NCI-H2196 treated with DMSO at 0.1 percent for 48 hours (cell line): ENCODE data around the gene USP30.
"Not testable (repeated sequence)": the region's sequence is repeated elsewhere in the genome, so short reads cannot be mapped to it uniquely, and the experiment has no call there.

Source experiments
- DNase-seq: peaks from one replicate; lab custom pipeline; 2025; ENCODE audit not compliant: unreplicated experiment; lab: John Stamatoyannopoulos, UW

Gene USP30

DNA sequence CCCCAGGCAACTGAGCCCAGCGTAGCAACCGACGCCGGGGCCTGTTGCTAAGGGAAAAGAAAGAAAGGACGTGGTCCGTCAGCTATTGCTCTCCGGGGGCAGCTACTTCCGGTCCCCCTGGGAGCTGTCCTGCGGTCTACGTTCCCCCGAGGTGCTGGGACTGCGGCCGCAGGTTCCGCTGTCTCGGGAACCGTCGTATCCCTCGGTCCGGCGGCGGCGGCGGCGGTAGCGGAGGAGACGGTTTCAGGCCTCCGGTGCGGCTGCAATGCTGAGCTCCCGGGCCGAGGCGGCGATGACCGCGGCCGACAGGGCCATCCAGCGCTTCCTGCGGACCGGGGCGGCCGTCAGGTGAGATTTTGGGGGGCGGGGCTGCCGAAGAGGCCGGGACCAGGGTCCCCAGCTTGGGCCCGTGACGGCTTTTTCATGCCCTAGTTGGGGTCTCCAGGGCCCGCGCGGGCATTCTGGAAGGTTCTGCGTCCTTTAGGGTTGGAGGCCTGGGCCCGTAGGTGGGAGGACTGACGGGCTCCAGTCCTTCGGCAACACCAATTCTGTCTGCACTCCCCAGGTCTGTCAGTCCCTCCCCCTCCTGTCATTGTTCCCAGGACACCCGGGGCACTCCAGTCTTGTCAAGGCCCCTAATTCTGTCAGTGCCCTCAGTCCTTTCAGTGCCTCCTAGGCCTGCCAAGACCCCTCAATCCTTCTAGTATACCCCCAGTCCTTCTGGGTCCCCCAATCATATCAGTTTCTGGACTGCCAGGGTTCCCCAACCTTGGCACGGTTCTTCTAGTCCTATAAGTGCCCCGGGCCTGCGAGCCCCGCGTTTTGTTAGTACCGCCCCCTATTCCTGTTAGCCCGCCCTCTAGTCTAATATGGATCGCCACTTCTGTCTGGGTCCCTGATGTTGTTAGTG is at the start of gene USP30:
Gene USP30 (plus strand): TSS at position 163 of the 910 bp plus-strand sequence. CDS start 103 bp downstream, at position 266.
- DNase-seq, result peak; percentile 70

- no peak for DNase-seq
Measured at GRCh38 chr12:109004017-109004416, 48.4 kb upstream of the USP30 start.

DNA sequence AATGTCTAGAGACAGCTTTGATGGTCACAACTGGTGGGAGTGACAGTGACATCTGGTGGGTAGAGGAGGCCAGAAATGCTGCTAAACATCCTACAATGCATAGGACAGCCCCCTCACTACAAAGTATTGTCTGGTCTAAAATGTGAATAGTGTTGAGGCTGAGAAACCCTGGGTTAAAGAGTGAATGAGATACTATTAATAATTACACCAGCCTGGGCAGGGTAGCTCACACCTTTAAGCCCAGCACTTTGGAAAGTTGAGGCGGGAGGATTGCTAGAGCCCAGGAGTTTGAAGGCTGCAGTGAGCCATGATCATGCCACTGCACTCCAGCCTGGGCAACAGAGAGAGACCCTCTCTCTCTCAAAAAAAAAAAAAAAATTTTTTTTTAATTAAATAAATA is 42.6 kb upstream of the USP30 start:
- DNase-seq, result no peak

DNA sequence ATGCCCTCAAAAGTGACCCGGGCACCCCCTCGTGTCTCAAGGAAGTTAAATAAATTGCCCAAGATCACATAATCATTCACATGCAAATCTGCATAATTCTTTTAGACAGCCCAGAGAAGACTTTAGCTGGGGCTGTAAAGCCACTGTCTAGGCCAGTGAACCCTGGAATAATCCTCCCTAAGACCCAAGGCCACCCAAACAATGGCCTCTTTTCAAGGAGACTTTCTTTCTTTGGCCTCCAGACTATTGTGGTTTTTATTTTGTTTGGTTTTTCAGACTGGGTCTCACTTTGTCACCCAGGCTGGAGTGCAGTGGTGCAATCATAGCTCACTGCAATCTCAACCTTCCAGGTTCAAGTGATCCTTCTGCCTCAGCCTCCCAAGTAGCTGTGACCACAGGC is 42.1 kb upstream of the USP30 start:
- no peak for DNase-seq

DNA sequence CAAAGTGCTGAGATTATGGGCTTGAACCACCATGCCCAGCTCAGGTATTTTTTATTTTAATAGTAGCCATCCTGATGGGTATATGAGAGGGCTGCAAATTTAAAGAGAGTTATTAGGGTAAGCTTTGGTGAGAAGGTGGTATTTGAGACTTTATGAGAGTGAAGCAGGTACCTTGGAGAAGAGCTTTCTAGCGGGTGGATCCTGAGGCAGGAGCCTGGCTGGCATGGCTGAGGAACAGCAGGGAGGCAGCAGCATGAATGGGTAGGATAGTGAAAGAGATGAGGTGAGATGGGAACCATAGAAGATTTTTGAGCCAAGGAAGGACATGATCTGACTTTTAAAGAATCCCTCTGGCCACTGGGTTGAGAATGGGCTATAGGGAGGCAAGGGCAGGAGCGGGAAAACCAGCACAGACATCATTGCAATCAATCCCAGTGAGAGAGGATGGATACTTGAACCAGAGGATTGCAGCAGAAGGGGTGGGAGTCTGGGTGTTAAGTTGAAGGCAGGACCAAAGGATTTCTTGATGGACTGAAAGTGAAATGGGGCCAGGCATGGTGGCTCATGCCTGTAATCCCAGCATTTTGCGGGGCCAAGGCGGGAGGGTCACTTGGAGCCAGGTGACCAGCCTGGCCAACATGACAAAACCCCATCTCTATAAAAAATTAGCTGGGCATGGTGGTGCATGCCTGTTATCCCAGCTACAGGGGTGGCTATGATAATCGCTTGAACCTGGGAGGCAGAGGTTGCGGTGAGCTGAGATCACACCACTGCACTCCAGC is 37.2 kb upstream of the USP30 start:
- no peak for DNase-seq

GRCh38 chr12:109016016-109016415 is 36.4 kb upstream of the USP30 start:
- no peak for DNase-seq

DNA sequence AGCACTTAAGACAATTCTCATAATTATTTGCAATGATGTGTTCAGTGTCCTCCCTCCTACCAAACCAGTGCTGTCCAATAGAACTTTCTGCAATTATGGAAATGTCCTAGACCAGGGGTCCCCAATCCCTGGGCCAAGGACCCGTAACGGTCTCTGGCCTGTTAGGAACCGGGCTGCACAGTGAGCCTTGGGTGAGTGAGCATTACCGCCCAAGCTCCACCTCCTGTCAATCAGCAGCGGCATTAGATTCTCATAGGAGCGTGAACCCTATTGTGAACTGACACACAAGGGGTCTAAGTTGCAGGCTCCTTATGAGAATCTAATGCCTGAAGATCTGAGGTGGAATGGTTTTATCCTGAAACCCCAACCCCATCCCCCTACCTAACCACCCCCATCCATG is 35.4 kb upstream of the USP30 start:
- DNase-seq, result no peak

DNA sequence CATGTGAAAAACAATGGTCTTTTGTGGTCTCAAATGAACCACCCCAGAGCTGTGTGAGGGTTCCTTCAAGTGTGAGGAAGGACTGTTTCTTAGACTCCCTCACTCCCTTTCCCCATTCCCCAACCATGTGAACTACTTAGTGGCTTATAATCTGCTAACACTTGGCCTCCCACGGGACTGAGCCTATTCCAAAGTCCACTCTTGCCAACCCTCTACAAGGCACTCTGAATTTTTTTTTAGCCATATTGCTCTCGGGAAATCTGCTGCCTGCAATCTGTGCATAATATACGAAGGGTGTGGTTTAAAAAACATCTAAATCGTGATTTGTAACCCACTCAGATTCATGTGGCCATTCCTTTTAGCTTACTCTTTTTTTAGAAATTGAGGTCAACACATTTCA is 34.1 kb upstream of the USP30 start:
- no peak for DNase-seq

DNA sequence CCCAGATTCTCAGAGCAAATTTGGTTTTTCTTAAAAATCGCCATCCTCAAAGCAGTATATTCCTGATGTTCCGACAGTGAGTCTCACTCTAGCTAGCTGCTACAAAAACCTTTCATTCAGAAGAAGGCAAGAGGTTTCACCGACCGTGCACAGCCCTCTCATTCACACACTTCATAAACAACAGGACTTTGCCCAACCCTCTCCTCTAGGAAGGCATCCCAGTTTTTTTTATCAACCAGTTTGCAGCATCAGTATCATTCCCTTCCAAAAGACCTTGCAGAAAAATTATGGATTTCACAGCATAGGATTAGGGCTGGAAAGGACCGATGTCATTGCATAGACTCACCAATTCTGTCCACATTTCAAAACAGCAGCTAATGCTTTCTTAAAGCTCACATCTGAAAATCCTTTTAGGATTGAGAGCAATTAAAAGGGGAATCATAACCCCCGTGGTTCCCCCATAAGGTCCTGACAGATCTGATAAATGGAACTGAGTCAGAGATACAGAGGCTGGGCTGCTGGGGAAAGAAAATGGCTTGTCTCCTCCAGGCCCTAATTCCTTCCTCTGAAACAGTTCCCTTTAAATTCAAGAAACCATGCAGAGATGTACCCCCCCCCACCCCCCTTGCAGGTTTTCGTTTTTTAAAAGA is 32.1 kb upstream of the USP30 start:
- no peak for DNase-seq

DNA sequence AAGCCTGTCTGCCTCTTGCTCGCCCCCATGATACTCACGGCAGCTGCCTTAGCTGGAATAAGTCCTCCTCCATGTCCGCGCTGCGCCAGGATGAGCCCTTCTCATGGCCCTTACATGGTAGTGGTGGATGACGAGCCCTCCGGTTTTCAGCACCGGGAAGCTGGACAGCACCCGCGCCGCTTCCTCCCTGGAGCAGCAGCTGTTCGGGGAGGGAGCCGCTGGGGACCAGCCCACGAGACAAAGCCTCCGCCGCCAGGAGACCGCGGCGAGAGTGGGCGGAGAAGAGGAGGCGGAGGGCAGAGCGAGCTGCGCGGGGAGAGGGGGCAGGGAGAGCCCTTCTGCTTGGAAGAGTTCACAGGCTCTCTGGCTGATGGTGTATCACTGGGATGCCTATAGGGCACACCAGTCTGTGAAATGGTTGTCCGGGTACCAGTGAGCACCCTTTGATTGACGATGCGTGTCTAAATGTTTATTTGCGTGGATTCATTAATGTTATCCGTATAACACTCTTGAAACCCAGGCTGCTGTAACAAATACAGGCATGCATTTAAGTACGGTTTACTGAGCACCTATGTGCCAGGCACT is 31.5 kb upstream of the USP30 start, which contains the start of gene SVOP:
Gene SVOP (minus strand): TSS at position 273 of the 585 bp plus-strand sequence. CDS start 200 bp downstream, at position 73.
- peak; percentile 67 for DNase-seq

- no peak for DNase-seq
Measured at GRCh38 chr12:109027767-109028166, 24.6 kb upstream of the USP30 start.

GRCh38 chr12:109028624-109029023 is 23.8 kb upstream of the USP30 start:
- not testable (repeated sequence) for DNase-seq

GRCh38 chr12:109029411-109029810 is 23.0 kb upstream of the USP30 start:
- DNase-seq, result no peak

DNA sequence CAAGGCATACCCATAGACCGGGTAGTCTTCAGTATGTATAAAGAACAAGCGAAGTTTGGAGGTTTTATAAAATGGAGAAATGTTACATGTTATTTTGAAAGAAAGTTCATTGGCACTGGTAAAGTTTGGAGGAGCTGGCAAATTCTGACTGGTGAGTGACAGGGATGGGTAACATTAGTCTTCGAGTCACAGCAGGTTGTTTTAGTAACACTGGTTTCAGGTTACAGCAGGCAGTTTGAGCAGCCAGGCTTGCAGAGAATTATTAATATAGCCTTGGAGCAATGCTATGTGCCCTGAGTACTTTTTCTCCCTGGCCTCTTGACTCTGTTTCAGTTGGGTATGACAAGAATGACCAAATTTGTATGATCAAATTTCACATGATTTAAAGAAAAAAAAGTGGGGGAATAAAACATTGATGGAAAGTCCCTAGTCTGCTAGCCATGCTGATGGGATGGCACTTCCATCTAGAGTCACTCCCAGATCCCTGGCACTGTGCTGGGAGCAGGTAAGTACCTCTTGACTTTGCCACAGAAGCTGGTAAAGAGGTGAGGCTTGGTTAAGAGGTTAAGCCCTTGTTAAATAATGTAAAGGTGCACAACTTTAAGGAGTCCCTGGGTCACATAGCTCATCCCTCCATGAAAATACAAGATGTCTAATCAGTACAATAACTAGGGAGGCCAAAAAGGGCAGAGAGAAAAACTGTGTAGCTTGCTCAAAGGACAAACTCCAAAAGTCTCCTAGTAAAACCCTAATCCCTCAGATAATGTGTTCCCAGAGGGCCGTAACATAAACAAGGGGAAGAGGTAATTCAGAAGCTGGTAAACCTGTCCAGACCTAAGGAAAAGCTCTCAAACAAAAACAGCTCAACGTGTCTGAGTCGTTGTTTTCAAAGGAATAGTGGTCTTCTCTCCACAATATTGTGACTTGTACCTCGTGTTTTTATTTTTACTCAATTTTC is 18.9 kb upstream of the USP30 start:
- no peak for DNase-seq

GRCh38 chr12:109036975-109037374 is 15.4 kb upstream of the USP30 start:
- DNase-seq, result no peak

DNA sequence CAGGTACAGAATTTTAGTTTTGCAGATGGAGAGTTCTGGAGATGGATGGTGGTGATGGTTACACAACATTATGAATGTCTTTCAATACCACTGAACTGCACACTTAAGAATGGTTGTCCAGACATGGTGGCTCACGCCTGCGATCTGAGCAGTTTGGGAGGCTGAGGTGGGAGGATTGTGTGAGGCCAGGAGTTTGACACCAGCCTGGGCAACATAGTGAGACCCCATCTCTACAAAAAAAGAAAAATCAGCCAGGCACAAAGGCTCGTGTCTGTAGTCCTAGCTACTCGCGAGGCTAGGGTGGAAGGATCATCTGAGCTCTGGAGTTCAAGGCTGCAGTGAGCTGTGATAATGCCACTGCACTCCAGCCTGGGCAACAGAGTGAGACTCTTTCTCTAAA is 8.1 kb upstream of the USP30 start:
- DNase-seq, result no peak

DNA sequence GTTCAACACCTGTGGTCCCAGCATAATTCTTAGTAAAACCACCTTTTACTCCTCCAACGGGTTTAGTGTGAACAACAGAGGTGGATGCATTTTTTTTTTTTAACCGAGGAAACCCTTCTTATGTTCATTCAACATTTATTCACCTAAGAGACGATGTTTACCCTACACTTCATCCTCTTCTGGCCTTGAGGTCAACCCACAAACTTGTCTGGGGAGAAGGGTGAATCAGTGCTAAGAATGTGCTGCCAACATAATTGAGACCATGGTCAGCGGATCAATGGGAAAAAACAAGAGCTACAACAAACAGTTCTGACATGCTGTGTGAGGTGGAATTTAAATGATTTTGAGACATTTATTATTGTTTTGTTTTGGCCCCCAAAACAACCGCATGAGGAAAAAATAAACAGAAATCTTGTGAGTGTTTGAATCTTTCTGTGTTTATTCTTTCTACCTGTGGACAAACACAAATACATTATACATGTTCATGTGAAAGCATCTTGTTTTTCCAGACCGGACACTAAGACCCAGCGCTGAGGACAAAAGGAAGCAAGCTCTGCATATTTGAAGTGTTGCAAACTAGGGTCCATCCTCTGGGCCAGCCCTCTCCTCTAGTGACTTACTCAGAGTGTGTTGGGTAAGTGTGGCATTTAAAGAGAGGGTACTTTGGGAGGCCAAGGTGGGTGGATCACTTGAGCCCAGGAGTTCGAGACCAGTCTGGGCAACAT is 5.1 kb upstream of the USP30 start:
- no peak for DNase-seq

GRCh38 chr12:109048706-109049105 is 3.7 kb upstream of the USP30 start:
- not testable (repeated sequence) for DNase-seq

- DNase-seq, result not testable (repeated sequence)
Measured at GRCh38 chr12:109049794-109050193, 2.6 kb upstream of the USP30 start.
